Thyroid gland (tissue), 4 donors: ENCODE data around the gene ZG16B. TPM values are rescaled to one million over a fixed set of nuclear protein-coding genes. Genes with fewer than 3 reads are reported as not detected.

Source experiments
- DNase-seq, 2 donors: peaks; one replicate each; pipeline ENCODE4 v3.0.0-alpha.2; 2019
- H3K27ac ChIP-seq, 3 donors: fragments of 200-600 bp; sonication (generic); 1 replicate in 2 of 3; 2 replicates in 1 of 3; pipeline ENCODE4 v1.5.1; 2016 to 2019; ENCODE audit warnings: mild to moderate bottlenecking in 1 of 3, moderate library complexity in 1 of 3
- H3K27me3 ChIP-seq: fragments of 200-600 bp; sonication (generic); one replicate; pipeline ENCODE4 v1.5.1; 2019
- H3K36me3 ChIP-seq, 2 donors: fragments of 200-600 bp; sonication (generic); one replicate each; pipeline ENCODE4 v1.5.1; 2016 to 2019
- H3K4me1 ChIP-seq, 2 donors: fragments of 200-600 bp; sonication (generic); one replicate each; pipeline ENCODE4 v1.5.1; 2017 to 2019
- H3K4me3 ChIP-seq, 3 donors: fragments of 200-600 bp; sonication (generic); replicated peaks in 1 of 3; 1 replicate in 2 of 3; 2 replicates in 1 of 3; pipeline ENCODE4 v1.5.1; 2016; ENCODE audit warnings: mild to moderate bottlenecking in 1 of 3
- H3K9me3 ChIP-seq: fragments of 200-600 bp; sonication (generic); one replicate; pipeline ENCODE4 v1.5.1; 2017
- POLR2A ChIP-seq, 2 donors: fragments of 450-650 bp; IDR thresholded peaks; one replicate each; pipeline ENCODE4 v1.6.1; 2017; ENCODE audit warnings: antibody characterized with exemption in 2 of 2, mild to moderate bottlenecking in 2 of 2, moderate library complexity in 1 of 2
- WGBS, 2 donors: methylation state at CpG; one replicate each; pipeline ENCODE4 v1.1.5; 2017; 5-methylcytosine and 5-hydroxymethylcytosine counted together
- intact Hi-C: fragments of 100-400 bp; cut with DNase I; formaldehyde crosslinking; loops from one replicate; pipeline ENCODE4 v1.15.1; 2023
- total RNA-seq, 4 donors: library from RNA; depleted of rRNA; stranded (reverse); fragments of >200 nt; gene quantifications; one replicate each; pipeline ENCODE4 v1.2.3, GENCODE V29; 2016
- TF ChIP-seq, protein P1 (sequence below), 6 experiments: fragments of 200-600 bp in 3 of 6; fragments of 450-650 bp in 3 of 6; sonication (generic) in 3 of 6; IDR thresholded peaks; one replicate each; pipeline ENCODE4 v1.5.1; 2016 to 2019; ENCODE audit warnings: antibody characterized with exemption in 6 of 6, mild to moderate bottlenecking in 2 of 6, inconsistent platforms in 1 of 6, moderate library complexity in 1 of 6

Gene ZG16B
- total RNA-seq, 4 donors from 2014 or later = not detected

GRCh38 chr16:2856686-2857450 lies 26.8 kb downstream of the ZG16B start:
- intact Hi-C loops = no loop called here
- H3K4me3 ChIP-seq = no peak overlapping the region
- DNase-seq = no peak
- no peak for TF ChIP-seq POLR2A (IDR thresholded peaks at IDR 0.05)
- TF ChIP-seq, protein P1, sequence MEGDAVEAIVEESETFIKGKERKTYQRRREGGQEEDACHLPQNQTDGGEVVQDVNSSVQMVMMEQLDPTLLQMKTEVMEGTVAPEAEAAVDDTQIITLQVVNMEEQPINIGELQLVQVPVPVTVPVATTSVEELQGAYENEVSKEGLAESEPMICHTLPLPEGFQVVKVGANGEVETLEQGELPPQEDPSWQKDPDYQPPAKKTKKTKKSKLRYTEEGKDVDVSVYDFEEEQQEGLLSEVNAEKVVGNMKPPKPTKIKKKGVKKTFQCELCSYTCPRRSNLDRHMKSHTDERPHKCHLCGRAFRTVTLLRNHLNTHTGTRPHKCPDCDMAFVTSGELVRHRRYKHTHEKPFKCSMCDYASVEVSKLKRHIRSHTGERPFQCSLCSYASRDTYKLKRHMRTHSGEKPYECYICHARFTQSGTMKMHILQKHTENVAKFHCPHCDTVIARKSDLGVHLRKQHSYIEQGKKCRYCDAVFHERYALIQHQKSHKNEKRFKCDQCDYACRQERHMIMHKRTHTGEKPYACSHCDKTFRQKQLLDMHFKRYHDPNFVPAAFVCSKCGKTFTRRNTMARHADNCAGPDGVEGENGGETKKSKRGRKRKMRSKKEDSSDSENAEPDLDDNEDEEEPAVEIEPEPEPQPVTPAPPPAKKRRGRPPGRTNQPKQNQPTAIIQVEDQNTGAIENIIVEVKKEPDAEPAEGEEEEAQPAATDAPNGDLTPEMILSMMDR (IDR thresholded peaks at IDR 0.05) = no peak
- peaks cover 4 to 7% of the 10 kb centered on the region in 2 donors for H3K4me1 ChIP-seq
- H3K27me3 ChIP-seq = no peaks in the 10 kb centered on the region
- H3K9me3 ChIP-seq = no peaks in the 10 kb centered on the region
- WGBS, 2 donors = 89 to 90% methylated on average over 8 to 10 of the region's 24 CpGs
- H3K27ac ChIP-seq = peak overlapping the region in 2 of 3 donors; percentile 50 to 89
- no peaks in the 10 kb centered on the region for H3K36me3 ChIP-seq

- peak; percentile 75 to 79 for DNase-seq
- Histone ChIP-seq H3K27ac (peak within 1 kb of the TSS; percentile 73 to 90 (median 89)), H3K4me1 (peaks cover 4 to 7% of the 10 kb centered on the region in 2 donors), H3K9me3 (no peaks in the 10 kb centered on the region), H3K36me3 (no peaks in the 10 kb centered on the region), H3K27me3 (no peaks in the 10 kb centered on the region), H3K4me3 (peak within 1 kb of the TSS in 2 of 3 donors; percentile 16 to 35)
- intact Hi-C loops = no loop called here
- TF ChIP-seq, protein P1 (IDR thresholded peaks at IDR 0.05) = no peak
- peak in 1 of 2 donors; percentile 42 for TF ChIP-seq POLR2A (IDR thresholded peaks at IDR 0.05)
- WGBS, 2 donors = 11 to 18% methylated on average over 36 to 38 of the region's 42 CpGs
Measured at GRCh38 chr16:2857451-2858244, 27.5 kb downstream of the ZG16B start, which contains the start of gene PRSS22. TSS of gene PRSS22 (minus strand) at chr16:2858170. CDS start at chr16:2858104, 66 bp downstream.

- H3K27me3 ChIP-seq = no peaks in the 10 kb centered on the region
- DNase-seq = peak; percentile 88 to 89
Measured at GRCh38 chr16:2858245-2859025, 28.3 kb downstream of the ZG16B start.

DNA sequence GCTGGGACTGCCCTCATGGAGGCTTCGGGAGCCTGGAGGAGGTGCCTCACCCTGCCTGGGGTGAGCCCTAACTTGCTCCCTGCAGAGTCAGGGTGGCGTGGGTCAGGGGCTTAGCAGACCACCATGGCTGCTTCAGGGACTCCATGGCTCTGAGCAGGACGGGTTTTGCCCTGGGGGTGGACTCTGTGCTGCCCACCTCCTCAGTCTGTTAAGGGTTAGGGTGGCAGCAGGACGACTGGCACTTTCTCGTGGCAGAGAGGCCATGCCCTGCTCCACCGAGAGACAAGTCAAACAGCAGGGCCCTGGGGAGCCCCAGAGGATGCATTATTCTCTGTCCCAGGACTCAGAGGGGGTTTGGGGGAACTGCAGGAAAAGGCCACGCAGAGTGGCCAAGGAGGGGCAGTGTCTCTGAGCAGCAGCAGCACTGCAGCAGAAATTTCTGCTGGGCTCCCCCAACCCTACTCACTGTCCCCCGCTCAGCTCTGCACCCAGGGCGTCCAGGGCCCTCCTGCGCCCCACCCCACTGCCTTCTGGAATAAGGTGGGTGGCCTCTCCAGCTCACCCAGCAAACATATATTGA lies 29.7 kb downstream of the ZG16B start:
- no peaks in the 10 kb centered on the region for H3K9me3 ChIP-seq
- no peak for TF ChIP-seq POLR2A (IDR thresholded peaks at IDR 0.05)
- TF ChIP-seq, protein P1 (IDR thresholded peaks at IDR 0.05) = no peak
- peaks cover 4 to 7% of the 10 kb centered on the region in 2 donors for H3K4me1 ChIP-seq
- DNase-seq = no peak
- no peaks in the 10 kb centered on the region for H3K27me3 ChIP-seq
- H3K4me3 ChIP-seq = no peak overlapping the region
- H3K36me3 ChIP-seq = no peaks in the 10 kb centered on the region
- intact Hi-C loops = no loop called here
- H3K27ac ChIP-seq = no peak overlapping the region
- 69 to 78% methylated on average over 5 to 10 of the region's 10 CpGs for WGBS, 2 donors

More at GRCh38 chr16:2858245-2859025, 28.3 kb downstream of the ZG16B start:
- no peaks in the 10 kb centered on the region for H3K9me3 ChIP-seq
- TF ChIP-seq, protein P1 (IDR thresholded peaks at IDR 0.05) = peak in 4 of 6 experiments; percentile 15 to 49 (median 27)
- peak; percentile 23 to 81 for TF ChIP-seq POLR2A (IDR thresholded peaks at IDR 0.05)
- peaks cover 4 to 7% of the 10 kb centered on the region in 2 donors for H3K4me1 ChIP-seq
- intact Hi-C loops = no loop called here
- peak overlapping the region in 1 of 3 donors; percentile 35 for H3K4me3 ChIP-seq
- peak overlapping the region; percentile 73 to 90 (median 89) for H3K27ac ChIP-seq
- WGBS, 2 donors = 18 to 31% methylated on average over 6 to 15 of the region's 23 CpGs
- H3K36me3 ChIP-seq = no peaks in the 10 kb centered on the region
